A549 (cell line): ENCODE data around the gene IGFN1. TPM values are rescaled to one million over a fixed set of nuclear protein-coding genes. Genes with fewer than 3 reads are reported as not detected.

Experiments used
- ATAC-seq, 2 experiments: fragments of 200-7000 bp in 1 of 2; fragments of >200 bp in 1 of 2; cut with Nextera tagmentation in 1 of 2; cut with Tn5 transposase in 1 of 2; 3 replicates each; pipeline versions ENCODE4 v1.8.0 to v1.9.1; 2018 to 2020; ENCODE audit warnings: mild to moderate bottlenecking in 1 of 2, moderate library complexity in 1 of 2
- CTCF ChIA-PET: fragments of 300-600 bp; sonication (Branson Sonifier 250); formaldehyde crosslinking; extraction: SDS; loops from one replicate; lab custom pipeline; 2021; ENCODE audit warnings: antibody characterized with exemption, inconsistent platforms; lab: Yijun Ruan, JAX
- POLR2A ChIA-PET: fragments of 350-600 bp; formaldehyde crosslinking; extraction: SDS; loops from one replicate; lab custom pipeline; 2021; ENCODE audit warnings: antibody characterized with exemption, inconsistent platforms; lab: Yijun Ruan, JAX
- DNase-seq, 2 experiments: peaks; one replicate each; pipeline versions ENCODE4 v3.0.0 to v3.0.0-alpha.2; 2011 to 2016; ENCODE audit warnings: low read depth in 1 of 2, low spot score in 1 of 2
- FAIRE-seq: peaks from 2 replicates; lab custom pipeline; 2011; peaks lifted over from hg19 to GRCh38; lab: Jason Lieb, UNC
- H3K27ac ChIP-seq, 2 experiments: fragments of >200 bp; sonication (Bioruptor Twin); formaldehyde crosslinking; 3 replicates each; pipeline ENCODE4 v1.5.1; 2016 to 2017
- H3K4me1 ChIP-seq: fragments of >200 bp; sonication (Bioruptor Twin); formaldehyde crosslinking; 3 replicates; pipeline ENCODE4 v1.6.1; 2016
- H3K4me2 ChIP-seq: fragments of >200 bp; sonication (Bioruptor Twin); formaldehyde crosslinking; 3 replicates; pipeline ENCODE4 v1.6.1; 2016
- H3K4me3 ChIP-seq: fragments of >200 bp; sonication (Bioruptor Twin); formaldehyde crosslinking; 3 replicates; pipeline ENCODE4 v1.5.1; 2016
- H3K9me3 ChIP-seq: fragments of >200 bp; sonication (Bioruptor Twin); formaldehyde crosslinking; 3 replicates; pipeline ENCODE4 v1.6.1; 2016
- CEBPB ChIP-seq, 2 experiments: fragments of >200 bp in 1 of 2; sonication (Bioruptor Twin) in 1 of 2; formaldehyde crosslinking in 1 of 2; IDR thresholded peaks; 2 replicates each; pipeline ENCODE4 v1.6.1; 2012 to 2016
- CHD2 ChIP-seq: fragments of 150-350 bp; IDR thresholded peaks from 2 replicates; pipeline ENCODE4 v1.6.1; 2014; ENCODE audit warnings: low read length; ENCODE audit not compliant: partially characterized antibody
- CHD4 ChIP-seq: fragments of 200-600 bp; sonication (generic); IDR thresholded peaks from 2 replicates; pipeline ENCODE4 v1.6.1; 2016; ENCODE audit warnings: antibody characterized with exemption, mild to moderate bottlenecking, borderline replicate concordance
- EP300 ChIP-seq, 2 experiments: fragments of >200 bp; sonication (Bioruptor Twin); formaldehyde crosslinking; IDR thresholded peaks; 2 replicates in 1 of 2; 3 replicates in 1 of 2; pipeline ENCODE4 v1.6.1; 2016 to 2017
- ESRRA ChIP-seq: fragments of 150-350 bp; IDR thresholded peaks from 2 replicates; pipeline ENCODE4 v1.6.1; 2014; ENCODE audit warnings: mild to moderate bottlenecking, low read length, borderline replicate concordance
- FOSL2 ChIP-seq, 2 experiments: fragments of 450-650 bp in 1 of 2; fragments of >200 bp in 1 of 2; sonication (Bioruptor Twin) in 1 of 2; formaldehyde crosslinking; IDR thresholded peaks; 2 replicates each; pipeline versions ENCODE4 v1.5.0 to v1.6.1; 2016 to 2020; ENCODE audit warnings: mild to moderate bottlenecking in 1 of 2, moderate library complexity in 1 of 2
- GATA3 ChIP-seq: IDR thresholded peaks from 2 replicates; pipeline ENCODE4 v1.6.1; 2012; ENCODE audit warnings: borderline replicate concordance
- HDAC2 ChIP-seq: fragments of 200-600 bp; sonication (generic); IDR thresholded peaks from 2 replicates; pipeline ENCODE4 v1.6.1; 2016
- HOXB13 ChIP-seq: fragments of 250-450 bp; sonication (Bioruptor Pico); IDR thresholded peaks from 2 replicates; pipeline ENCODE4 v1.5.0; 2020; ENCODE audit warnings: low read depth, mild to moderate bottlenecking, moderate library complexity
- JUN ChIP-seq, 2 experiments: fragments of >200 bp; sonication (Bioruptor Twin); formaldehyde crosslinking; IDR thresholded peaks; 2 replicates in 1 of 2; 3 replicates in 1 of 2; pipeline ENCODE4 v1.6.1; 2016 to 2017
- JUNB ChIP-seq: fragments of >200 bp; sonication (Bioruptor Twin); formaldehyde crosslinking; IDR thresholded peaks from 2 replicates; pipeline ENCODE4 v1.6.1; 2016
- KDM5A ChIP-seq: fragments of 200-600 bp; sonication (generic); IDR thresholded peaks from 2 replicates; pipeline ENCODE4 v1.6.1; 2016; ENCODE audit warnings: antibody characterized with exemption, mild to moderate bottlenecking
- MAFK ChIP-seq: fragments of 450-650 bp; IDR thresholded peaks from 2 replicates; pipeline ENCODE4 v1.6.1; 2014; ENCODE audit not compliant: partially characterized antibody
- NFE2L2 ChIP-seq: fragments of 150-350 bp; conservative IDR thresholded peaks from 2 replicates; pipeline ENCODE4 v1.6.1; 2014; ENCODE audit warnings: low read length
- PHF8 ChIP-seq: fragments of 200-600 bp; sonication (generic); IDR thresholded peaks from 2 replicates; pipeline ENCODE4 v1.6.1; 2016; ENCODE audit warnings: low read depth, mild to moderate bottlenecking, antibody characterized with exemption, moderate library complexity, borderline replicate concordance
- POLR2A ChIP-seq: IDR thresholded peaks from 2 replicates; pipeline ENCODE4 v1.6.1; 2012; ENCODE audit warnings: mild to moderate bottlenecking, low read length
- RAD21 ChIP-seq, 2 experiments: fragments of >200 bp in 1 of 2; sonication (Bioruptor Twin) in 1 of 2; formaldehyde crosslinking in 1 of 2; IDR thresholded peaks in 1 of 2; conservative IDR thresholded peaks in 1 of 2; 2 replicates in 1 of 2; 3 replicates in 1 of 2; pipeline ENCODE4 v1.6.1; 2012 to 2018; ENCODE audit warnings: inconsistent platforms in 1 of 2
- RNF2 ChIP-seq: fragments of 200-600 bp; sonication (generic); IDR thresholded peaks from 2 replicates; pipeline ENCODE4 v1.6.1; 2016; ENCODE audit warnings: low read depth, mild to moderate bottlenecking, antibody characterized with exemption, moderate library complexity, borderline replicate concordance
- SMC3 ChIP-seq: fragments of >200 bp; sonication (Bioruptor Twin); formaldehyde crosslinking; IDR thresholded peaks from 3 replicates; pipeline ENCODE4 v1.6.1; 2018; ENCODE audit warnings: inconsistent platforms
- SREBF2 ChIP-seq: fragments of 450-650 bp; IDR thresholded peaks from 2 replicates; pipeline ENCODE4 v1.6.1; 2014; ENCODE audit warnings: mild to moderate bottlenecking, moderate library complexity
- WGBS: methylation state at CpG from one replicate; pipeline ENCODE4 v1.1.6; 2017; ENCODE audit errors: missing lambda C conversion rate; 5-methylcytosine and 5-hydroxymethylcytosine counted together
- polyA plus RNA-seq, 4 experiments: library from polyadenylated mRNA; depleted of rRNA in 3 of 4; stranded (reverse); fragments of >200 nt; fragmentation: RNase III in 1 of 4; extraction: RNeasy Plus Mini Kit Qiagen cat#74134 plus additional on column Dnase treatment in 1 of 4; gene quantifications; 2 replicates in 3 of 4; 3 replicates in 1 of 4; pipeline ENCODE4 v1.2.3, GENCODE V29; 2011 to 2017
- TF ChIP-seq, protein P1 (sequence below): fragments of >200 bp; sonication (Bioruptor Twin); formaldehyde crosslinking; IDR thresholded peaks from 3 replicates; pipeline ENCODE4 v1.6.1; 2016
- TF ChIP-seq, protein P2 (sequence below): IDR thresholded peaks from 2 replicates; pipeline ENCODE4 v1.6.1; 2012
- TF ChIP-seq, protein P3 (sequence below): fragments of 250-450 bp; sonication (Bioruptor Pico); IDR thresholded peaks from 2 replicates; pipeline ENCODE4 v1.5.0; 2021; ENCODE audit warnings: mild to moderate bottlenecking, moderate library complexity, borderline replicate concordance
- TF ChIP-seq, protein P4 (sequence below): fragments of 450-650 bp; IDR thresholded peaks from 2 replicates; pipeline ENCODE4 v1.6.1; 2014; ENCODE audit warnings: antibody characterized with exemption

Gene IGFN1
- polyA plus RNA-seq, 2 of the 4 experiments (the other 2 are of a cell fraction), result 0.03 to 4.7 TPM

DNA sequence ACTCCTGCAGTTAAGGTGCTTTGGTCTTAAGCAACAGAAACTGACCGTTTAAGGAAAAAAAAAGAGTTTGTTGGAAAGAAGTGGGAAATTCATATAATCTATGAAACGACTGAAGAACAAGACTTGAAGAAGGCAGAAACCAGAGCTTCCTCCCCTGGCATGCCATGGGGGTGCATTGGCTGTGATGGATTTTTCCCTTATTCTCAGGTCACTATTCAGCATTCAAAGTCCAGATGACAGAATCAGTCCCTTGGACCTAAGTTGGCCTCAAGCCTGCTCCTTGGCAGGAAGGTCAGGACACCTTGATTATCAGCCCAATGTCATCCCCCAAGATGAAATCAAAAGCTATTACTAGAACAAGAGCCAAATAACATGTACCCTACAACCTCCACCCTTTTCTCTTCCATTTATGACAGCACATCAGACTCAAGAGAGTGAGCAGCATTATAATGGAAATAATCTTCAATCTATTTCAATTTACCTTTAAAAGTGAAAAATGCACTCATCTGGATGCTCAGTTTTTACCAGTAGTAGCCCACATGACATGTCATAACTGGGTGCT lies 20.6 kb upstream of the IGFN1 start:
- Histone ChIP-seq H3K27ac (peak overlapping the region; percentile 75 to 81), H3K4me1 (peaks cover 29% of the 10 kb centered on the region), H3K9me3 (no peaks in the 10 kb centered on the region), H3K4me2 (peak overlapping the region; percentile 82), H3K4me3 (peak overlapping the region; percentile 53; the same call in 2 of the 3 replicates)
- CTCF ChIA-PET, result interaction anchor here (0.8 to 5.3 kb wide), 12 partner anchors 11 to 367 kb away, joined by 3 to 32 read pairs (median 3); no protein-coding TSS in a partner anchor
- peak in 1 of 2 experiments; percentile 1; a peak in 2 of 6 replicates for ATAC-seq
- POLR2A ChIA-PET, result interaction anchor here (1.1 kb wide), 1 partner anchor 16 kb away, joined by 5 read pairs; the partner anchor contains the start of gene TMEM9
- TF ChIP-seq KDM5A, result no peak
- 62% methylated on average over 2 of the region's 2 CpGs for WGBS
- no peak for DNase-seq
- FAIRE-seq, result no peak

DNA sequence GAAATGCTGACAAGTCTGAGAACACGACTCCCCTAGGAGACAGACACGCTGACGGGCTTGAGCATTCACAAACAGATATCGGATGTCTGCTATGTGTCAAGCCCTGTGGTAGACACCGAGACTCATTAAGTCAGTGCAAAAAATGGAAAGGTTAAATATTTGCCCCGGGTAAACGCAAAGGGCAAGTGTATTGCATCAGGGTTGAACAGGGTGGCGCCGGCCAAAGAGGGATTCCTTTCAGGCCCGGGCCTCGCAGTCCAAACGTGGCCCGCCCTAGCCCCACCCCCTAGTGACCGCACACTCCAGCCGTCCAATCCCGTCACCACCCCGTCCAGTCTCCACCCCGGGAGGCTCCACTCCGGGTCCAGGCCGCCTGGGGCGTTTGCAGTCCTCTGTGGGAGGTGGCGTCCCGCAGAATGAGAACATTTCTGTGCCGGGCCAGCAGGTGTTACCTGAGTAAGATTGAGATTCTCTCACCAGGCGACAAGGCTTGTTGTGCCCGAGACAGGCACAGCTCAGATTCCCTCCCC lies 20.0 kb upstream of the IGFN1 start:
- ChIA-PET CTCF (interaction anchor here (0.7 to 5.3 kb wide), 13 partner anchors 10 to 199 kb away, joined by 3 to 32 read pairs (median 4); no protein-coding TSS in a partner anchor), POLR2A (interaction anchor here (1.0 to 1.1 kb wide), 2 partner anchors 16 to 17 kb away, joined by 3 to 5 read pairs; partner anchors contain the start of gene TMEM9)
- Histone ChIP-seq H3K27ac (peak overlapping the region; percentile 81 to 92), H3K4me3 (peak overlapping the region; percentile 53), H3K4me2 (peak overlapping the region; percentile 82), H3K9me3 (no peaks in the 10 kb centered on the region), H3K4me1 (peaks cover 34% of the 10 kb centered on the region)
- peak; percentile 96 to 99 for ATAC-seq
- TF ChIP-seq GATA3 (peak; percentile 17; the same call in 1 of the 2 replicates), SREBF2 (no peak), EP300 (IDR thresholded peaks at IDR 0.05) (peak in 1 of 2 experiments; percentile 62; a peak in 1 of 5 replicates), PHF8 (no peak; the same call in 1 of the 2 replicates), HOXB13 (no peak), ESRRA (peak; percentile 79; the same call in 1 of the 2 replicates), JUN (IDR thresholded peaks at IDR 0.05) (peak; percentile 76 to 84; a peak in 4 of 5 replicates), FOSL2 (IDR thresholded peaks at IDR 0.05) (no peak), FOSL2 (CRISPR knock-in tag; IDR thresholded peaks at IDR 0.05) (peak; percentile 17; the same call in 1 of the 2 replicates), CEBPB (IDR thresholded peaks at IDR 0.05) (peak; percentile 62 to 80; a peak in 3 of 4 replicates), POLR2A (peak; percentile 61), MAFK (peak; percentile 29), HDAC2 (no peak)
- TF ChIP-seq, protein P1, sequence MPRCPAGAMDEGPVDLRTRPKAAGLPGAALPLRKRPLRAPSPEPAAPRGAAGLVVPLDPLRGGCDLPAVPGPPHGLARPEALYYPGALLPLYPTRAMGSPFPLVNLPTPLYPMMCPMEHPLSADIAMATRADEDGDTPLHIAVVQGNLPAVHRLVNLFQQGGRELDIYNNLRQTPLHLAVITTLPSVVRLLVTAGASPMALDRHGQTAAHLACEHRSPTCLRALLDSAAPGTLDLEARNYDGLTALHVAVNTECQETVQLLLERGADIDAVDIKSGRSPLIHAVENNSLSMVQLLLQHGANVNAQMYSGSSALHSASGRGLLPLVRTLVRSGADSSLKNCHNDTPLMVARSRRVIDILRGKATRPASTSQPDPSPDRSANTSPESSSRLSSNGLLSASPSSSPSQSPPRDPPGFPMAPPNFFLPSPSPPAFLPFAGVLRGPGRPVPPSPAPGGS, result peak; percentile 39; the same call in 1 of the 3 replicates
- TF ChIP-seq, protein P2, sequence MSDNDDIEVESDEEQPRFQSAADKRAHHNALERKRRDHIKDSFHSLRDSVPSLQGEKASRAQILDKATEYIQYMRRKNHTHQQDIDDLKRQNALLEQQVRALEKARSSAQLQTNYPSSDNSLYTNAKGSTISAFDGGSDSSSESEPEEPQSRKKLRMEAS, result peak; percentile 68
- under 1% methylated on average over 16 of the region's 26 CpGs for WGBS
- FAIRE-seq, result no peak
- DNase-seq, result peak; percentile 92 to 99

- CTCF ChIA-PET, result interaction anchor here (0.5 to 5.3 kb wide), 17 partner anchors 10 to 199 kb away, joined by 3 to 32 read pairs (median 4); no protein-coding TSS in a partner anchor
- Histone ChIP-seq H3K4me1 (peaks cover 37% of the 10 kb centered on the region), H3K4me3 (peak overlapping the region; percentile 53), H3K27ac (peak overlapping the region; percentile 81 to 92), H3K9me3 (no peaks in the 10 kb centered on the region), H3K4me2 (peak overlapping the region; percentile 82)
- POLR2A ChIA-PET, result interaction anchor here (1.0 kb wide), 1 partner anchor 17 kb away, joined by 3 read pairs; the partner anchor contains the start of gene TMEM9
- ATAC-seq (peak; percentile 76 to 80), DNase-seq (peak; percentile 57 to 70), FAIRE-seq (no peak)
- WGBS, result 14% methylated on average over 47 of the region's 48 CpGs
- TF ChIP-seq JUN (IDR thresholded peaks at IDR 0.05) (peak in 1 of 2 experiments; percentile 69; a peak in 2 of 5 replicates), SMC3 (0 out of 3 replicates have a peak, but pooled peaks have one; percentile 30), RAD21 (conservative IDR thresholded peaks at IDR 0.05 in 1 of 2, IDR thresholded peaks at IDR 0.05 in 1 of 2) (peak in 1 of 2 experiments; percentile 34; a peak in 1 of 5 replicates), GATA3 (no peak), CHD4 (peak; percentile 65; the same call in 1 of the 2 replicates), RNF2 (0 out of 2 replicates have a peak, but pooled peaks have one; percentile 59), CHD2 (no peak), HDAC2 (0 out of 2 replicates have a peak, but pooled peaks have one; percentile 82), ESRRA (no peak), NFE2L2 (no peak), JUNB (no peak)
- TF ChIP-seq, protein P3, sequence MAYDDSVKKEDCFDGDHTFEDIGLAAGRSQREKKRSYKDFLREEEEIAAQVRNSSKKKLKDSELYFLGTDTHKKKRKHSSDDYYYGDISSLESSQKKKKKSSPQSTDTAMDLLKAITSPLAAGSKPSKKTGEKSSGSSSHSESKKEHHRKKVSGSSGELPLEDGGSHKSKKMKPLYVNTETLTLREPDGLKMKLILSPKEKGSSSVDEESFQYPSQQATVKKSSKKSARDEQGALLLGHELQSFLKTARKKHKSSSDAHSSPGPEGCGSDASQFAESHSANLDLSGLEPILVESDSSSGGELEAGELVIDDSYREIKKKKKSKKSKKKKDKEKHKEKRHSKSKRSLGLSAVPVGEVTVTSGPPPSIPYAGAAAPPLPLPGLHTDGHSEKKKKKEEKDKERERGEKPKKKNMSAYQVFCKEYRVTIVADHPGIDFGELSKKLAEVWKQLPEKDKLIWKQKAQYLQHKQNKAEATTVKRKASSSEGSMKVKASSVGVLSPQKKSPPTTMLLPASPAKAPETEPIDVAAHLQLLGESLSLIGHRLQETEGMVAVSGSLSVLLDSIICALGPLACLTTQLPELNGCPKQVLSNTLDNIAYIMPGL, result no peak
- TF ChIP-seq, protein P4, sequence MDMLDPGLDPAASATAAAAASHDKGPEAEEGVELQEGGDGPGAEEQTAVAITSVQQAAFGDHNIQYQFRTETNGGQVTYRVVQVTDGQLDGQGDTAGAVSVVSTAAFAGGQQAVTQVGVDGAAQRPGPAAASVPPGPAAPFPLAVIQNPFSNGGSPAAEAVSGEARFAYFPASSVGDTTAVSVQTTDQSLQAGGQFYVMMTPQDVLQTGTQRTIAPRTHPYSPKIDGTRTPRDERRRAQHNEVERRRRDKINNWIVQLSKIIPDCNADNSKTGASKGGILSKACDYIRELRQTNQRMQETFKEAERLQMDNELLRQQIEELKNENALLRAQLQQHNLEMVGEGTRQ, result no peak
- TF ChIP-seq, protein P2, result no peak
Observed at GRCh38 chr1:201171063-201172036, 19.3 kb upstream of the IGFN1 start.
